ENCODE results near the gene BCOR. TPM values are rescaled to one million over a fixed set of nuclear protein-coding genes. Genes with fewer than 3 reads are reported as not detected.
A peak's percentile ranks its signal among the peaks of the same experiment; 100 is the strongest.

The BCOR gene
- total and polyA plus RNA-seq, 2 donors (not counting 1 experiment from before 2014, with no cell fraction given) = 3.0 to 5.8 TPM

- Histone ChIP-seq H3K9me3 (ENCODE audit: control insufficient read depth, insufficient read depth, low read depth, low read length) (no peaks in the 10 kb centered on the region), H3K4me2 (ENCODE audit: extremely low read depth, insufficient read depth, low read length) (no peak overlapping the region), H2AFZ (ENCODE audit: low read length) (no peak overlapping the region), H3K4me3 (replicated peaks in 1 of 4; ENCODE audit: control extremely low read depth in 1 of 4, insufficient read depth in 1 of 4, low read depth in 3 of 4, low read length in 4 of 4) (no peak overlapping the region), H3K27me3 (ENCODE audit: control insufficient read depth, insufficient read depth, low read length) (no peaks in the 10 kb centered on the region), H3K36me3 (ENCODE audit: control insufficient read depth, insufficient read depth, low read length) (no peaks in the 10 kb centered on the region), H3K27ac (ENCODE audit: insufficient read depth, low read length) (no peak overlapping the region), H3K79me2 (ENCODE audit: control insufficient read depth, insufficient read depth, low read length) (peaks cover 1% of the 10 kb centered on the region), H3K4me1 (ENCODE audit: control insufficient read depth, extremely low read depth, insufficient read depth, low read length) (no peaks in the 10 kb centered on the region), H3K9ac (ENCODE audit: insufficient read depth, low read length) (no peak overlapping the region), H4K20me1 (ENCODE audit: control insufficient read depth, extremely low read depth, insufficient read depth, low read length) (no peaks in the 10 kb centered on the region)
- DNase-seq (ENCODE audit: low read depth in 2 of 2) = no peak
- TF ChIP-seq EZH2 (IDR thresholded peaks at IDR 0.05; ENCODE audit: low read length, missing control alignments) = no peak
- TF ChIP-seq CTCF (conservative IDR thresholded peaks at IDR 0.05 in 1 of 2, IDR thresholded peaks at IDR 0.05 in 1 of 2; ENCODE audit: low read depth in 1 of 2, low read length in 2 of 2) = no peak
Observed at GRCh38 chrX:40100537-40101429, 3.0 kb upstream of the BCOR start.

GRCh38 chrX:40100141-40100536, 2.4 kb upstream of the BCOR start:
- DNase-seq (ENCODE audit: low read depth in 2 of 2) = no peak
- no peak overlapping the region for H3K9ac ChIP-seq (ENCODE audit: insufficient read depth, low read length)
- no peak overlapping the region for H3K4me3 ChIP-seq (replicated peaks in 1 of 4; ENCODE audit: control extremely low read depth in 1 of 4, insufficient read depth in 1 of 4, low read depth in 3 of 4, low read length in 4 of 4)
- no peak for TF ChIP-seq EZH2 (IDR thresholded peaks at IDR 0.05; ENCODE audit: low read length, missing control alignments)
- TF ChIP-seq CTCF (conservative IDR thresholded peaks at IDR 0.05 in 1 of 2, IDR thresholded peaks at IDR 0.05 in 1 of 2; ENCODE audit: low read depth in 1 of 2, low read length in 2 of 2) = no peak
- H3K79me2 ChIP-seq (ENCODE audit: control insufficient read depth, insufficient read depth, low read length) = peaks cover 3% of the 10 kb centered on the region
- no peaks in the 10 kb centered on the region for H3K36me3 ChIP-seq (ENCODE audit: control insufficient read depth, insufficient read depth, low read length)
- no peak overlapping the region for H3K27ac ChIP-seq (ENCODE audit: insufficient read depth, low read length)
- H3K4me1 ChIP-seq (ENCODE audit: control insufficient read depth, extremely low read depth, insufficient read depth, low read length) = no peaks in the 10 kb centered on the region
- no peak overlapping the region for H3K4me2 ChIP-seq (ENCODE audit: extremely low read depth, insufficient read depth, low read length)
- no peak overlapping the region for H2AFZ ChIP-seq (ENCODE audit: low read length)
- no peaks in the 10 kb centered on the region for H3K9me3 ChIP-seq (ENCODE audit: control insufficient read depth, insufficient read depth, low read depth, low read length)
- H4K20me1 ChIP-seq (ENCODE audit: control insufficient read depth, extremely low read depth, insufficient read depth, low read length) = no peaks in the 10 kb centered on the region
- H3K27me3 ChIP-seq (ENCODE audit: control insufficient read depth, insufficient read depth, low read length) = no peaks in the 10 kb centered on the region

GRCh38 chrX:40099055-40099958, 1.5 kb upstream of the BCOR start:
- peak overlapping the region; percentile 32 to 63 (median 34) for H3K4me3 ChIP-seq (replicated peaks in 1 of 4; ENCODE audit: control extremely low read depth in 1 of 4, insufficient read depth in 1 of 4, low read depth in 3 of 4, low read length in 4 of 4)
- no peaks in the 10 kb centered on the region for H3K9me3 ChIP-seq (ENCODE audit: control insufficient read depth, insufficient read depth, low read depth, low read length)
- H3K27ac ChIP-seq (ENCODE audit: insufficient read depth, low read length) = no peak overlapping the region
- no peak overlapping the region for H3K9ac ChIP-seq (ENCODE audit: insufficient read depth, low read length)
- H3K36me3 ChIP-seq (ENCODE audit: control insufficient read depth, insufficient read depth, low read length) = no peaks in the 10 kb centered on the region
- H3K4me1 ChIP-seq (ENCODE audit: control insufficient read depth, extremely low read depth, insufficient read depth, low read length) = no peaks in the 10 kb centered on the region
- no peaks in the 10 kb centered on the region for H3K27me3 ChIP-seq (ENCODE audit: control insufficient read depth, insufficient read depth, low read length)
- DNase-seq (ENCODE audit: low read depth in 2 of 2) = no peak
- TF ChIP-seq EZH2 (IDR thresholded peaks at IDR 0.05; ENCODE audit: low read length, missing control alignments) (no peak), CTCF (conservative IDR thresholded peaks at IDR 0.05 in 1 of 2, IDR thresholded peaks at IDR 0.05 in 1 of 2; ENCODE audit: low read depth in 1 of 2, low read length in 2 of 2) (no peak)
- H4K20me1 ChIP-seq (ENCODE audit: control insufficient read depth, extremely low read depth, insufficient read depth, low read length) = no peaks in the 10 kb centered on the region
- H3K79me2 ChIP-seq (ENCODE audit: control insufficient read depth, insufficient read depth, low read length) = peaks cover 9% of the 10 kb centered on the region
- H3K4me2 ChIP-seq (ENCODE audit: extremely low read depth, insufficient read depth, low read length) = peak overlapping the region; percentile 51
- no peak overlapping the region for H2AFZ ChIP-seq (ENCODE audit: low read length)

Measured in fibroblast of lung (primary cell).